Stimulated activated CD4-positive, alpha-beta T cell treated with anti-CD3 and anti-CD28 coated beads, Interleukin-4, amount 100 ng/mL, for 4 hours (primary cell): ENCODE results near the gene SIRT4.
A peak's percentile ranks its signal among the peaks of the same experiment; 100 is the strongest.

Experiments
- DNase-seq, 2 experiments: peaks; one replicate each; pipeline ENCODE4 v3.0.0-alpha.2; 2020

SIRT4 gene, protein sequence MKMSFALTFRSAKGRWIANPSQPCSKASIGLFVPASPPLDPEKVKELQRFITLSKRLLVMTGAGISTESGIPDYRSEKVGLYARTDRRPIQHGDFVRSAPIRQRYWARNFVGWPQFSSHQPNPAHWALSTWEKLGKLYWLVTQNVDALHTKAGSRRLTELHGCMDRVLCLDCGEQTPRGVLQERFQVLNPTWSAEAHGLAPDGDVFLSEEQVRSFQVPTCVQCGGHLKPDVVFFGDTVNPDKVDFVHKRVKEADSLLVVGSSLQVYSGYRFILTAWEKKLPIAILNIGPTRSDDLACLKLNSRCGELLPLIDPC

DNA sequence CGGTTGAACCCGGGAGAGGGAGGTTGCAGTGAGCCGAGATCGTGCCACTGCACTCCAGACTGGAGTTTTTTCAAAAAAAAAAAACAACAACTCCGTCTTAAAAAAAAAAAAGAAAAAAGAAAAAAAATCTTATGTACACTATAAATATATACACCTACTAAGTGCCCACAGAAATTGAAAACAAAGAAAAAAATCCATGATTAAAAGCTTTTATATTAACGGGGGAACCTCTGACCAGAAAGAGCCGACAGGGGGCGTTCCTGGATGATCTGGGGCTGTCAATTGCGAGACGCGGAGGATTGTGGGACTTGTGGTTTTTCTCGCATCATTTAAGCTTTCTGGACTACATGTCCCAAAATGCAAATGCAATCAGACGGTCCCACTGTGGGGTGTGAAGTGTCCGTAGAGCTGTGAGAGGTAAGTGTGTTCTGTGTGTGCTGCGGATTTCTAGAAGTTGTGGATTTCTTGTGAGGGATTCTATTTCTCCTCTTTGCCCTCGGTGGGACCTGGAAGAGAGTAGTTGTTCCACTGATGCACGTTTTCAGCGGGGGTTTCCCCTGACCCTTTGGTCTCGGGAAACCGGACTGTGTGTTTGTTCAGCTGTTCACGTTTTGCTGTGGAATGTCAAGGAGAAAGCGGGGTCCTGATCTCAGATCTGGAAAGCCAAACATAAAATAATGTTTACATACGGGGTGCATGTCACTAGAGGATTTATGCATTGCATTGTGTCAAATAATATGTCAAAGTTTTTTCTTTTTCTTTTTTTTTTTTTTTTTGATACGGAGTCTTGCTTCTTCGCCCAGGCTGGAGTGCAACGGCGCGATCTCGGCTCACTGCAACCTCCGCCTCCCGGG lies at the start of gene SIRT4:
SIRT4 (plus strand) TSS at position 360 of the 854 bp plus-strand sequence. CDS start 1,241 bp downstream, outside the sequence.
- peak; percentile 78 to 85 for DNase-seq

DNA sequence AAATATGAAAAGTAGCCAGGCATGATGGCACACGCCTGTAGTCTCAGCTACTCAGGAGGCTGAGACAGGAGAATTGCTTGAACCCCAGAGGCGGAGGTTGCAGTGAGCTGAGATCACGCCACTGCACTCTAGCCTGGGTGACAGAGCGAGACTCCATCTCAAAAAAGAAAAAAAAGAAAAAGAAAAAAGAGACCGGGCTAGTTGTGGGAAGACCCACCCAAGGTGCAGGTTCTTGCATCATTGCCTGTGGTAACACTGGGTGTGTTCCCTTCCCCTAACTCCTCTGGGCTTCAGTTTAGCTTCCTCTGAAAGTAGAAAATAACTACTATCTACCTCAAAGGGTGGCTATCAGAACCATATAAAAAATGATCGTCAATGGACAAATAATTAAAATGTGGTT lies 48.8 kb upstream of the SIRT4 start:
- DNase-seq, result peak in 1 of 2 experiments; percentile 38

DNA sequence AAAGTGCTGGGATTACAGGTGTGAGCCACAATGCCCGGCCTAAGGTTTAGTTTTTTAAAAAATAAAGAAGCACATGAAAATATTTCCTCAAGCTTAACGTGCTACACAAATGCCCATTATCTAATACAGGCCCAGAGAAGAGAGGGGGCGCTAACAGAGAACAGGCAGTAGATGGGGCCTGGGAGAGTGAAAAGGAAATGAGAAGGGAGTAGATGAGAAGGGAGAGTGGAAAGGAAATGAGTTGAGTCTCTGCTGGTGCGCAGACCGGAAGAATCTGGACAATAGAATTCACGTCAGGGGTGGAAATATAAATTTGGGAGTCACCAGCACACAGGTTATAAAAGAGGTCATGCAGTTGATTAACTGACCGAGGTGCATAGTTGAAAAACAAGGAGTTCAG lies 47.3 kb upstream of the SIRT4 start:
- no peak for DNase-seq

DNA sequence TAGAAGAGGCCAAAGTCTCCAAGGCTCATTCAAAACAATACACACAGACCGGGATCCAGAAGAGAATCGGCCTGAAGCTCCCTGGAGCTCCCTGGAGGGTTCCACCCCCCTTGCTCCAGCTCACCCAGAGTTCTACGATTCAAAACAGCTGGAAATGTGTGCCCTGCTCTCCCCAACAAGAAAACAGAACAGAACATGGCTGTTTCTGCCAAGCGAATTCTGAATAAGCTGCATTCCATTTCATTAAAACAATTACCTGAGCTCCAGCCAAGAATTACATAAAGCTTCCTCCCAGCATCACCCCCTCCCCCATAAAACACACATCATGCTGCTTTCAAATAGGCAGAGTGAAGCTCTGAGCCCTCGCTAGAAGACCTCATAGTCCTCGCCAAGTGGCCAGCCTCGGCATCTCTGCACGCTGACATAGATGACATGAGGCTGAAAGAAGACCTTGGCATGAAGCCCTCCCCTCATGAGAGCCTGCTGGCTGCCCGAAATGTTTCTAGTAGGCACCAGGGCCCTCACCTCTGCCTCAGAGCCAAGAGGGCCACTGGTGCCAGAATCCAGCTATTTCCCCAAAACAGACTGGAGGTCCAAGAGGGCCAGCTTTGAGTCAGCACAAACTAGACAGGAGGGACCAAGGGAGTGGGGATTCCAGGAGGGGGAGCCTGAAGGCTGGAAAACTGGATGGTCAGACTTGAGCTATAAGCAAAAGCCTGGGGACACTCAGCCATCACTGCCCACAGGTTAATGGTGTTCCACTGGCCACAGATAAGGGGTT lies 44.9 kb upstream of the SIRT4 start:
- no peak for DNase-seq

DNA sequence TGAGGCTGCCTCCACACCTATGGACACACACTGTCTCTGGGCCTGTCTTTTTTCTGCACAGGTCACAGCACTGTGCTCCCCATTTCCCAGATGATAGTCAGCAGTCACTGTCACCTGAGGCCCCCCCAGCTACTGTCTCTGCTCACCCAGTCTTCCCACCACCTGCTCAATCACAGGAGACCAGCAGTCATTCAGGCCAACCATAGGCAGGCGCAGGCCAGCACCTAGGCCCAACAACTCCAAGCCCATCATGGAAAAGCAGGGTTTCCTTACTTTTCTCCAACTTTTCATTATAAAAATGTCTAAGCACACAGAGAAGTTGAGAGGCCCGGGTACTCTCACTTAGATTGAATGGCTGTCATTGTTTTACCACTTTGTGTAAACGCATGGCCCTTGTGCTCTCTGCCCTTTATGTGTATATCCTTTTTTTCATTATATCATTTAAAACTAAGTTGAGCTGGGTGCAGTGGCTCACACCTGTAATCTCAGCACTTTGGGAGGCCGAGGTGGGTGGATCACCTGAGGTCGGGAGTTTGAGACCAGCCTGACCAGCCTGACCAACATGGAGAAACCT lies 43.7 kb upstream of the SIRT4 start:
- DNase-seq, result no peak

DNA sequence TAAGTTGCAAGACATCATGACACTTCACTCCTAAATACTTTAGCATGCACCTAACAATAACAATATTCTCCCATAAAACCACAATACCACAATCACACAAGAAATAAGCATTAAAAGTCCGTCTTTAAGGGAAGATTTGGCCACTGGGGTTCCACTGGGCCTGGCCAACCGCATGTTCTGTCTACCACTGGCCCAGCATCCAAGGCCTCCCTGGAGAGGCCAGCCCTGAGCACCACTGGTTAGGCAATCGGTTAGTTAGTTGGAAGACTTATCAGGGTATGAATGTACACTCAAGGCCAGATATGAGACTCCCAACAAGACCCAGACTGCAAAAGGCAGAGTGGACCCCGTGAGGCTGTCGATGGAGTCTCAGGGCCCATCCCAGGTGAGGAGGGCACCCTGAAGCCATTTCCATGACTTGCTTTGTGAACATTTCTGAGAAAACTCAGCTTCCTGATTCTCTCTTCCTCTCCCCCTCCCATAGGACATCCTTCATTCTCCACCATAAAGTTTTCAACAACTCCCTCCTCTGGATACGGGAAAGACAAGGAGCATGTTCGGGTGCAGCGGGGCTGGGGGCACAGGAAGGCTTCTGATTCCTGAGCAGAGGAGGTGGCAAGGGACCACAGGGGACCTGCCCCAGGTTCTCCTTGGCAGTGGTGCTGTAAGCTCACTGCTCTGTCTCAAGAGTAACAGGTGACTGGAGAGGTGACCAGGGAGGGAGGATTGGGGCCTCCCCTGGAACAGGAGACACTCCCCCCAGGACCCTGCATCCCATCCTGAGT lies 42.5 kb upstream of the SIRT4 start:
- DNase-seq, result no peak

DNA sequence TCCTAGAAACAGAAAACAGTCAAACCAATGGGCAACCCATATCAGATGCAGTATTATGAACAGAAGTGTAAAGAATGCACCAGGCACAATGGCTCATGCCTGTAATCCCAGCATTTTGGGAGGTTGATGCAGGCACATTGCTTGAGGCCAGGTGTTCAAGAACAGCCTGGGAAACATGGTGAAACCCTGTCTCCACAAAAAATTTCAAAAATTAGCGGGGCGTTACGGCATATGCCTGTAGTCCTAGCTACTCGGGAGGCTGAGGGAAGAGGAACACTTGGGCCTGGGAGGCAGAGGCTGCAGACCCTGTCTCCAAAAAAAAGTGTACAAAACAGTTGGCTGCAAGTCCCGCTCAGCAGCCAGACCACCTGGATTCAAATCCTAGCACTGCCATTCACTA lies 41.5 kb upstream of the SIRT4 start:
- DNase-seq, result no peak

DNA sequence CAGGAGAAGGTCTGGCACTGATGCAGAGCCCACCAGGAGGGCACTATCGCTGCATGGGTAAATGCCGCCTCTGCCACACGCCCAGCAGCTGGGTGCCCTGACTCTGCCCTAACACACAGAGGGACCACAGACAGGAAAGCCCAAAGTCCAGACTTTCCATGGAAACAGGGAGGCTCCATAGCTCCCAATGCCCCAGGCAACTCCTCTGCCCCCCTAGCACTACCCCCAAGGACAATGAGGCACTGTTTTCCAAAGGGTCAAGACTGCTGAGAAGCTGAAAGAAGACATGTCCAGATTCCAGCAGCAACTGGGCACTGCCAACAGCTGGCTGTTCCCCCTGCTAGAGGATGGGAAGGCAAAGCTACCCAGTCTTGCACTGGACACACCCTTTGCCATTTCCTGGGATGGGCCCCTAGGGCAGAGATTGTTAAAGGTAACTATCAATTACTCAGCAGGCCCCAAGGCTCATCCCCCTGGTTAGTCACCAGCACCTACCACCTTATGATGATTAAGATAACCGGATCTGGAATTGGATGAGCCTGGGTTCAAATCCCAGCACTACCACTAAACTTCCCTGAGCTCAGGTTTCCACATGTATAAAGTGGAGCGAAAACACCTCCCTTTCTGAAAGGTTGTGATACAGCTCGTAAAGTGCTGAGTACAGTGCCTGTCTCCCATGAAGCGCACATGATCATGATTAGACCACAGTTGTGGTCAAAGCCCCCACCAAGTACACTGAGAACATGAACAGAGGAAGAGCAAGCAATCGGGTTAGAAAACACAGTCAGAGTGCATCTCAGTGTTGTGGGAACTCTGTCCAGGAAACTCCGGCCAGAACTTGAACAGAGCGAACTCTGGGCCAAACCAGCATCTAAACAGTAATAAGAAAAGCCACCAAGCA lies 39.9 kb upstream of the SIRT4 start:
- DNase-seq, result no peak

DNA sequence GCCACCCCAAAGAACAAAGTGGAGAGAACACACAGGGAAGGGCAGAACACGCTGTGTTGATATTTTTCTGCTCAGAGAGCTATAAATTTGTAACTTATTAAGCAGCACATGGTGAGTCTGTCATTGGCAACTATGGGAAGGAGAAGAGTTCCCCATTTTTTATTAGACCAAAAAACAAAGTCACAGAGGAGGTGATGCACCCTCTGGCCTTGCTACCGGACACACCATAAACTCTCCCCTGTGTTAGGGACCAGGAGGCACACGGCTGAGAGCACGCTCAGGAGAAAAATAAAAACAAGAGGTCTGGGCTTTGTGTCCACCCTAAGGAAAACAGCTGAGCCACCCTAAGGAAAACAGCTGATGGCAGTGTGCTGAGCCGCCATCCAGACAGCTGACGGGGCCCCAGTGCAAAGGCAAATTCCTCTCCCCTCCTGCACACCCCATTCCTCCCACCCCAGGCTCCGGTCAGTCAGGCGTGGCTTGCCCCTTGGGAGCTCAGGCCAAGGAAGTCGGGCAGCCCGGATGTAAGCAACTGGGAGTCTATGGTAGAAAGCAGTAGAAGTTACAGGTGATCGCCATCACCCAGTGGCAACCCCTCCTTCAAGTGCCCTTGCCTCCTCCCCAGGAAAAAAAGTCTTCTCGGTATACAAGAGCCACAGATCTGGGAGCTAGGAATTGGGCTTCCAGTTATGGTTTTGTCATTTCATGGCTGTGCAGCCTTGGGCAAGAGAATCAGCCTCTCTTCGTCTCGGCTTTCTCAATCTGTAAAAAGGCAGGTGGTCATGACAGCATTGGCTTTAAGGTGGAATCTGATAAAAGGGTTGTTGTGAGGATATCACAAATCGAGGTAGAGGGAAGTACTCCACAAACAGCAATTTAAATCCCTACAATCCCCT lies 39.0 kb upstream of the SIRT4 start:
- DNase-seq, result no peak

DNA sequence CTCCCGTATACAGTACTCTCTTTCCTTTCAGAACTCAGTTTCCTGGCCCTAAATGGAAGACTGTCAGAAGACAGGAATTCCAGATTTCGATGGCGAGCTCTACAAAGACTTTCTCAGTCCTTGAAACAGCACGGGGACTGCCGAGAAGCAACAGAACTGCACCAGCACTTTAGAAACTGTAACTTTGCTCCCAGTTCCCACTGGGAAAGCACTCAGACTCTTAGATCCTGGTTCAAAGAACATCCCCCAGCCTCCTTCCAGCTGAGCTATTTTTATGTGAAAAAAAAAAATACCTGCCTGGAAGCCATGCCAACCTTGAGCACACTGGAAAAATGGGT lies 38.4 kb upstream of the SIRT4 start:
- no peak for DNase-seq

DNA sequence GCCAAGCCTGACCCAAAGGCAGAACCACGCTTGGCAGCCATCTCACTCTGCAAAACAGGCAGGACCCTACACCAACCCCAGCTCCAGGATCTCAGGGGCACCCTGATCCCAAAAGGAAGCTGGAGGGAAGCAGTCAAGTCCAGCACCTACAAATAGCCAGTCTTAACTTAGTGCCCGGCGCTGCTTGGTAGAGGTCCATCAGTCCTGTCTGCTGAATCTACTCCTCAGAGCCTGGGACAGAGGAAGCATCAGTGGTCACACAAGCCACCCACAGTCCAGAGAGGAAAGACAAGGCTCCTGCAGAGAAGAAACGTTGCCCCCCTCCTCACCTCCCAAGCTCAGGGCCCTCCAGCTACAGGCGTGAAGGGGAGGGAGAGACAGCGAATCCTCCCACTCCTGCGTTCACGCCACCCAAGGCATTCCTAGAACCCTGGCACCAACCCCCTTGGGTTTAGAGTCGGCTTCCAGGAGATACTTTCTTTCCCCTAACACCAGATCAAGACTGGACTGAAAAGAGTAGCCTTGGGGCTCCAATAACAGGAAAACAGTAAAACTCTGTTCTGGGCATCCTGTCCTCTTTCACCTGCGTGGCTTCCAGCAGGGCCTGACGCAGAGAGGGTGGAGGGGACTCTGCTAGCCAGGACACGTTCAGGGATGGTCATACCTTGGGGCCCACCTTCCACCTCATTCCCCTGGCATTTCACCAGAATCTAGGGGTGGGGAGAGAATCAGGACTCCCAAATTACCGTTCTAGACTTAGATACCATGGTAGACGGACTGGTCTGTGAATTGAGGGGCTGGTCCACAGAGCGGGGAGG lies 37.8 kb upstream of the SIRT4 start:
- no peak for DNase-seq

DNA sequence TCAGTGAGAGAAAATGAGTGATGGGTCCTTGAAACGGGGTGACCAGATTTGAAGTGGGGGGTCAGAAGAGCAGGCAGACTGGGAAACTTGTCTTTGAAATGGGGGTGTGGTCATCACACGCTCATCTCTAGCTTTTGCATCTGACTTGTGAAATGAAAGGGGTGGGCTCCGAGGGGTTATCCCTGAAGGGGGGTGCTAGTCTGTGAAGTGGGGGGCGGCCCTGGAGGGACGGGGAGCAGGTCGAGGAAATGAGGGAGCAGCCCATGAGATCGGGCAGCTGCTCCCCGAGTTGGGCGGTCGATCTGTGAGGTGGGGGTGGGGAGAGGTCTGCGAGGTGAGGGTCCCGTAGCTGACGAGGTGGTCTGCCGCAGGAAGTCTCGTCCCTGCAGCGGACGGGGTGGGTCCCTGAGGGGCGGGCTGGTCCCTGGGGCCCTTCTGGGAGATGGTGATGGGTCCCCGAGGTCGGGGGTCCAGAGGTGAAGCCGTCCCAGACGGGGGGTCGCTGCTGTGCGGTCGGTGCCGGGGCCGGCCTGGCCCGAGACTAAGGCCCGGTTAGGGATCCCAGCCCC lies 37.1 kb upstream of the SIRT4 start:
- no peak for DNase-seq

DNA sequence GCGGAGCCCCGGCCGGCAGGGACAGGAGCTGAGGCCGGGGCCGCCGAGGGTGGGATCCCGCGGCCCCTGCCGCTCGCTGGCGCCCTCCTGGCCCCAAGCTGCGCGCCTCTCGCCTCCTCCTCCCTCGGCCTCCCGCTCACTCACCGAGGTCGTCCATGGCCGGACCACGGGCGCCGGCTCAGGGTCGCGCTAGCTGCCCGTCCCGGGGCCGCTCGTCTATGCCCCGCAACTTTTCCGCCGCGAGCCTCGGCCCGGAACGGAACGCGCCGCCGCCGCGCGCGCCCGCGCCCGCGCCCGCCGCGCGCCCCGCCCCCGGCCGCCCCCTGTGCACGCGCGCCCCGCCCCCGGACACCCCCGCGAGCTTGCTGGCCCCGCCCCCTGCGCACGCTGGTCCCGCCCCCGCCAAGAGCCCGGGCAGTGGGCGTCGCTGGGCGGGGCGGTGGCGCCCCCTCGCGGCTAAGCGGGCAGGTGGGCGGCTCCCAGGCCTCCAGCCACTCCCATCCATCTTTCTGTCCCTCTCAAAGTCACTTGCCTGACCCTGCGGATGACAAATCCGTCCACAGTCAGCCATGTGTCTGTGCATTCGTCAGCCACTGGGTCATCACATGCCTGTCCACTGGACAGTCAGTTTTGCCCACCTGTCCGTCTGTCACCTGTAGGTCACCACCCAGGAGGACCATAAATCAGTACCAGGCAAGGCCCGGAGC lies 36.5 kb upstream of the SIRT4 start, which contains the start of gene PXN:
PXN (minus strand) TSS at position 258 of the 707 bp plus-strand sequence; CDS start at position 157, 101 bp downstream.
- DNase-seq, result peak; percentile 82 to 96

DNA sequence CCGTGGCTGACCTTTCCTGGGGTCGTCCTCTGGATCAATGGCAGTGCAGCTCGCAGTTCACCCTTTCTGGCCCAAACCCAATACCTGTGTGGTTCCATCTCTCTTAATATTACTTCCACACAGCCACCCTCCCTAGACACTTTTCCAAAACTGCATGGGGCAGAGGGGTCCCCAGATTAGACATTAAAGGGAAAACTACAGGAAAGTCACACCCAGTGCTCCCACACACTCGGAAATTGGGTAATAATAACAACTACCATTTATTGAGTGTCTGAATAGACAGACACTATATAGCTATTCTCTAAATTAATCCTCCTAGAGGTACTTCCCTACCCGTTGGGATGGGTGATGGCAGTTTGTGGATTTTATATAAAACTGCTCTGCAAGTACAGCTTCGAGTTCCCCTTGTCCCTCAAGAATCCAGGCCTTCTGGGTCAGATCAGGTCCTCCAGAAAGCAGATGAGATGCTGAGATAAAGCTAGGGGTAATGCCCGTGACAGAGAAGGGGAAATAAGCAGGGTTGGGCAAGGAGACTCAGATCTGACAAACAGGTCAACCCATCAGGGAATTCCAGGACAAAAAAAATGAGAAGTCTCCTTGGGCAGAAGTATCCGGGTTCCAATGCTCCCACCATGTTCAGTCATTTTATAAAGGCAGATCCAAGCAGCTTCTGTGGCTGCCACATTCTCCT lies 35.8 kb upstream of the SIRT4 start:
- DNase-seq, result no peak

DNA sequence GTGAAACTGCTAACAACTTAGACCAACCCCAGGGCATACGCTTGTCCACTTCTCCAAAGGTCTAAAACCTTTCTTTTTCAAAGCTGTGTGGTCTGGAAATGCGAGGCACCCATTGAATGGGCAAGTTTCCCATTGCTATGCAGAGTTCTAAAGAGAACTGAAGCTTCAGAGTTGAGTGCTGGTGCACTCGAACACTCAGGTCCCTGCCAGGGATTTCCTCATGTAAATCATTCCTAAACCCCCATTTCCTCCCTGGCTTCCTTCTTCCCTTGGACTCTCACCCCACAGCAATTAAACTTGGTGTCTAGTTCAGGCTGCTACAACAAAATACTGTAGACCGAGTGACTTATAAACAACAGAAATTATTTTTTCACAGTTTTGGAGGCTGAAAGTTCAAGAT lies 34.4 kb upstream of the SIRT4 start:
- DNase-seq, result no peak

DNA sequence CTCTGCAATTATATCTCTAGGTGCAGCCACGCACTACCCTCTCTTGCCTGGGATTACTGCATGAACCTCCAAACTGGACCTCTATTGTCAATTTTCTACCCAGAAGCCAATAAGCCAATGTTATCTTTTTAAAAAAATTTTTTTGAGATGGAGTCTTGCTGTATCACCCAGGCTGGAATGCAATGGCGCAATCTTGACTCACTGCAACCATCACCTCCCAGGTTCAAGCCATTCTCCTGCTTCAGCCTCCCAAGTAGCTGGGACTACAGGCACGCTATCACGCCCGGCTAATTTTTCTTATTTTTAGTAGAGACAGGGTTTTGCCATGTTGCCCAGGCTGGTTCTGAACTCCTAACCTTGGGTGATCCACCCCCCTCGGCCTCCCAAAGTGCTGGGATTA lies 25.4 kb upstream of the SIRT4 start:
- DNase-seq, result no peak
